GM21528 (cell line): ENCODE measurements around the gene CPT2.

Experiments
- ATAC-seq: cut with Tn5 transposase; IDR thresholded peaks from one replicate; pipeline ENCODE4 v1.9.1; 2021; ENCODE audit warnings: mild to moderate bottlenecking, moderate library complexity; ENCODE audit not compliant: unreplicated experiment, low FRiP score

The CPT2 gene

GRCh38 chr1:53196485-53197290 lies at the start of gene CPT2:
Gene CPT2 (plus strand): TSS chr1:53196824. CDS start chr1:53196944, 120 bp downstream.
- ATAC-seq = peak; percentile 97

GRCh38 chr1:53147174-53147573 lies 49.5 kb upstream of the CPT2 start:
- ATAC-seq = no peak

GRCh38 chr1:53148123-53148522 lies 48.5 kb upstream of the CPT2 start:
- no peak for ATAC-seq

GRCh38 chr1:53153752-53154151 lies 42.9 kb upstream of the CPT2 start:
- ATAC-seq = no peak

GRCh38 chr1:53154859-53155438 lies 41.7 kb upstream of the CPT2 start:
- ATAC-seq = no peak

- no peak for ATAC-seq
Measured at GRCh38 chr1:53155534-53155933, 41.1 kb upstream of the CPT2 start.

- ATAC-seq = no peak
Measured at GRCh38 chr1:53155945-53156344, 40.7 kb upstream of the CPT2 start.

GRCh38 chr1:53156783-53157182 lies 39.8 kb upstream of the CPT2 start:
- ATAC-seq = no peak

GRCh38 chr1:53158900-53159299 lies 37.7 kb upstream of the CPT2 start:
- ATAC-seq = no peak

GRCh38 chr1:53160924-53161378 lies 35.7 kb upstream of the CPT2 start:
- no peak for ATAC-seq

- no peak for ATAC-seq
Measured at GRCh38 chr1:53162621-53163020, 34.0 kb upstream of the CPT2 start.

GRCh38 chr1:53163291-53163768 lies 33.3 kb upstream of the CPT2 start:
- no peak for ATAC-seq

GRCh38 chr1:53165408-53165961 lies 31.1 kb upstream of the CPT2 start:
- ATAC-seq = no peak

- ATAC-seq = no peak
Measured at GRCh38 chr1:53166366-53166765, 30.3 kb upstream of the CPT2 start.

- ATAC-seq = no peak
Measured at GRCh38 chr1:53166912-53167311, 29.7 kb upstream of the CPT2 start.

GRCh38 chr1:53172426-53173128 lies 24.0 kb upstream of the CPT2 start:
- no peak for ATAC-seq

- ATAC-seq = no peak
Measured at GRCh38 chr1:53174971-53175913, 21.4 kb upstream of the CPT2 start.

- no peak for ATAC-seq
Measured at GRCh38 chr1:53176452-53177208, 20.0 kb upstream of the CPT2 start.

GRCh38 chr1:53180226-53180625 lies 16.4 kb upstream of the CPT2 start:
- ATAC-seq = no peak
